HL-60/S4 (cell line): Measurements from ENCODE around the gene KRT33B.
"Not testable (repeated sequence)": the region's sequence is repeated elsewhere in the genome, so short reads cannot be mapped to it uniquely, and the experiment has no call there.

Experiments
- in situ Hi-C: fragments of 300-500 bp; cut with MboI; formaldehyde crosslinking; loops from 2 replicates; pipeline ENCODE4 v1.14.3; 2022; ENCODE audit warnings: low sequenced_read_pairs

KRT33B gene

GRCh38 chr17:41394254-41394996 lies 24.8 kb upstream of the KRT33B start:
- in situ Hi-C loops: no loop called here

GRCh38 chr17:41393826-41394225 lies 24.2 kb upstream of the KRT33B start:
- in situ Hi-C loops: no loop called here

DNA sequence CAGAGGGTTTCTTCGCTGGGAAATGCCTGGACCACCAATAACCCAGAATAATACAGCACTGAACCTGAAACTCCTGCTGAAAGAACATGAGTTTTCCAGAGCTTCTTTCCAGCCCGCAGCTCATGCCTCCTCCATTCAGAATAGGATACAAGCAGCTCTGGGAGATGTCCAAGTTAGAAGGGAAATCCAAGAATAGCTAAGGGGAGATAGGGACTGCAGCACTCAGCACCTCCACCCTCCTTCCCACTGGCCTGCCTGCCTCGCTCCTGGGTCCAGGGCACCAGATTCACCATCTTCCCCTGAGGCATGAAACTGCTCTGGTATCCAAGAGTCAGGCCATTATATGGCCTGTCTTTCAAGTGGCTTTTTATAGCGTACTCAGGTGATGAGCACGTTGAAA lies 23.7 kb upstream of the KRT33B start:
- in situ Hi-C loops: no loop called here

DNA sequence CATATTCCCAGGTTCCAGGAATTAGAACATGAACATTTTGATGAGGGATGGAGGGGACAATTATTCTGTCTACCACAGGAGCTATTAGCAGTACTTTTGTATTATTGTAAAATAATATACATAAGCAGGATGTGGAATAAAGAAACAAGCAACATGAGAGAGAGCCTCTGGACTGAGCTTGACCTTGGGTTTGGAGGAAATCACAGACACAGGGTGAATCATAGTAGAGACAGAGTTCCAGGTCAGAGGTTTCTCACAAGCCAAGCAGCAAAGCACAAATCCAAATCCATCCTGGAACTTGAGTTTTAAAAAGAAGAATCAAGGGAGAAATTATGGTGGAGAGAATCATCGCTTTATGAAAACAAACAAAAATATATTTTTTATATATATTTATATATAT lies 22.7 kb upstream of the KRT33B start:
- in situ Hi-C loops: no loop called here

- in situ Hi-C loops: no loop called here
These were observed 21.9 kb upstream of the KRT33B start for GRCh38 chr17:41391535-41391934.

DNA sequence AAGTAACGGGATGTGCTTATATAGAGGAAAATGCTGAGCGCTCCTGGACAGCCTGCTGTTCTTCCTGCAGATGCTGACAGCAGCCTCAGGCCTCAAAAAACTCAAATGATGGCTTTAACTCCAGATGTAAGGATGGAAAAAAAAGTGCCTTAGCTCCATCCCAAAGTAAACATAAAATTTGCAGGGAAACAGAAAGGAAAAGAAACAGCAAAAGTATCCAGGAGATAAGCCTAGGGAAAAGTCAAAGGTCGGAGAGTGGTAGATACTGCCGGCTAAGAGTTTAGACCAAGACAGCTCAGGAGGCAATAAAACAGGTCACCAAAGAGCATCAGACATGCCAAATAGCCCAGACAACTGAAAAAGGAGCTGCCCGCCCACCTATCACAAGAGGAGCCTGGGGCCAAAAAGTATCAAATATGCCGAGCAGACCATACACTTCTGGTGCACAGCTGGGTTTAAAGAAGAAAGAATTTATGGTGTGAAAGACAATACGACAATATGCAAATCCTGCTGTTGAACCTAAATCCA lies 20.9 kb upstream of the KRT33B start:
- in situ Hi-C loops: no loop called here

DNA sequence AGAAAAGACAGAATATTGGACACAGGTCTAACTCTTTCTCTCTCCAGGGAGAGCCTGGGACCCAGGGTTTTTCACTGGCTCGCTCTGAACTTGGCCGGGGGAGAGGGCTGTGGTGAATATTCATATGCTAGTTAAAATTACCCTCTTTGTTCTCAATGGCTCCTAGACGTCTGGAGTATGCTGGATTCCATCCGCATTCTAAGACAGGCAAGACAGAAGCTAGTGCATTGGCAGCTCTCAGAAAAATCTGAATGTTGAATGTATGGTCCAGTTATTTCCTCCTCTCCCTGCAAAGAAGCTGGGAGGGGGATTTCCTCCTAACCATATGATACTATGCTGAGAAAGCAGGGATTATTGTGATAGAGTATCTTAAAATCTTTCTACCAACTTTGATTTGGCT lies 18.1 kb upstream of the KRT33B start:
- in situ Hi-C loops: no loop called here

GRCh38 chr17:41386227-41386626 lies 16.6 kb upstream of the KRT33B start:
- in situ Hi-C loops: no loop called here

- in situ Hi-C loops: no loop called here
These were observed 14.1 kb upstream of the KRT33B start for GRCh38 chr17:41383690-41384089.

DNA sequence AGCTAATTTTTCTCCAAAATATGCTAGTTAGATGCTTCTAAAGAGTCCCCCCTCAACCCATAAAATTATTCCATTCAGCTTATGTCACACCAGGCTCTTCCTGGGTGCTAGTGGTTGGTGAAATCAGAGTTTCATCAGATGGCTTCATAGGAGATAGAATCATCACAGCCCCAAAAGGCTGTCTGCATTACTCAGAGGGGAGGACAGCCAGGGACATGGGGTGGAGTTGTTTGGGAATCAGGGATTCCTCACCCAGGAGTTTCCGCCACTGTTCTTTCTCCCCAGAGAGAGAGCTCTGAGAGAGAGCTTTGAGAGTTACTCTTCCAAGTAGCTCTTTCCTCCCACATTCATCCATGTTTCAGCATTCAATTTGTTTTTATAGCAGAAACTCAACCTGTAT lies 12.8 kb upstream of the KRT33B start:
- in situ Hi-C loops: no loop called here

DNA sequence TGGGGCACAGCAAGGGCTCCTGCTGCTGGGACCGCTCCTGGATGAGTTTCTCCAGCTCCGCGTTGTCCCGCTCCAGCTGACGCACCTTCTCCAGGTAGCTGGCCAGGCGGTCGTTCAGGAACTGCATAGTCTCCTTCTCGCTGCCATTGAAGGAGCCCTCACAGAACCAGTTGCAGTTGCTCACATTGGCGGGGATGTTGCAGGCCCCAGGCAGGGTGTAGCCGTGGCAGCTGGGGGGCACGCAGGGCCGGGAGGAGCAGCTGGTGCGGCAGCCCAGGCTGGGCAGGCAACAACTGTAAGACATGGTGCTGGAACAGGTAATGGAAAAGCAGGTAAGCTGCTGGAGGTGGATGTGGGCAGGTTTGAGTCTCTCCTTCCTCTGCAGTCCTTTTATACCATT lies 12.3 kb upstream of the KRT33B start, which contains the start of gene KRT34:
TSS of gene KRT34 (minus strand) at position 364 of the 400 bp plus-strand sequence. CDS start at position 304, 60 bp downstream.
- in situ Hi-C loops: not testable (repeated sequence)

GRCh38 chr17:41380091-41380490 lies 10.5 kb upstream of the KRT33B start:
- in situ Hi-C loops: not testable (repeated sequence)

GRCh38 chr17:41377546-41377945 lies 7.9 kb upstream of the KRT33B start:
- in situ Hi-C loops: no loop called here

DNA sequence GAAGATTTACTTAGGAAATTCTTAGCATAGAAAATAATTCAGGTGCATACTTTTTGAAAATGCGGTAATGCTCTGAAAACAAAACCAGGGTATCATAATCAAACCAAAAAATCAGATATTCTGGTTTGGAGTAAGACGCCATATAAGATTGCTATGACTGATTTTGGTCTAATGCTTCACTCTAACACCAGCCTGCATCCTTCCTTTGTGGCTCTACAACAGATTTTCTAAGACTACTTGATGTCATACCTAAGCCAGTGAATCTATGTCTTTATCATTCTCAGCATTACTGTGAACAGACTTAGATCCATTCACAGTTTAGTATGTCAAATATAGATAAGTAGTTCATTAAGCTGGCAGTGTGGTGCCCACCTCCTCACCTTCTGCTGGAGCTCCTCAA lies 590 bp downstream of the KRT33B start:
- in situ Hi-C loops: no loop called here

GRCh38 chr17:41367426-41368075 lies 2.1 kb downstream of the KRT33B start:
- in situ Hi-C loops: no loop called here

DNA sequence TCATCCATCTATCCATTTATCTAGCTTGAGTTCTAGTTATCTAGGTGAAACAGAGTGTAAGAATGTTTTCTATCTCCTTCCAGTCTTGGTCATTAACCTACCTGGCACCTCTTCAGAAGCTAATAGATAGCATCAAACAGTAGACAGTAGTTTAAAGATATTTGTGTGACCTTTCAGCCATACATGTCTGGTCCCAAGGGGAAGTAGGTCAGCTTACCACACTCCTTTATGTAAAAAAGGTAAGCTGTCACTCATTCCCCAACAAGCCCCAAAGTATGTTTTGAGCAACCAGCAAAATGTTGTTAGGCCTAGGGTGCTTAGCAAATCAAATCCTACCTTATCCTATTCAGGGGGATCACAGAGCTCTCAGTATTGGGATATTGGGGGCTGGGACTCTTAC lies 3.5 kb downstream of the KRT33B start:
- in situ Hi-C loops: no loop called here

DNA sequence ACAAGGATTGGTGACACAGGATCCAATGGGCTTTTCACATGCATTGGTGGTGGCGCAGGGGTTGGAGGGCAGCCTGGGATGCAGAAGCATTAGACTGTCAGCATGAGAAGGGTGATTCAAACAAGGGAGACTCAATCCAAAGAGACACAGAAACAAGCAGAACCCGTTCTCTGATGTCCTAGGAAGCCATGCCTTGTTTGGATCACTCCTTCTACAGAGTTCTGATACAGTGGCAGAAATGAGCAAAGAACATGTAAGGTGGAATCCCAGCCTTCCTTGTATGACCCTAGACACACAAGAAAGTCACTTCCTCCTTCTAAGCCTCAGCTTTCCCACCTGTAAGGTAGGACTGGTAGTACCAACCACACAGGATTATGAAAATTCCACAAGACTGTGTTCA lies 5.7 kb downstream of the KRT33B start:
- in situ Hi-C loops: no loop called here

DNA sequence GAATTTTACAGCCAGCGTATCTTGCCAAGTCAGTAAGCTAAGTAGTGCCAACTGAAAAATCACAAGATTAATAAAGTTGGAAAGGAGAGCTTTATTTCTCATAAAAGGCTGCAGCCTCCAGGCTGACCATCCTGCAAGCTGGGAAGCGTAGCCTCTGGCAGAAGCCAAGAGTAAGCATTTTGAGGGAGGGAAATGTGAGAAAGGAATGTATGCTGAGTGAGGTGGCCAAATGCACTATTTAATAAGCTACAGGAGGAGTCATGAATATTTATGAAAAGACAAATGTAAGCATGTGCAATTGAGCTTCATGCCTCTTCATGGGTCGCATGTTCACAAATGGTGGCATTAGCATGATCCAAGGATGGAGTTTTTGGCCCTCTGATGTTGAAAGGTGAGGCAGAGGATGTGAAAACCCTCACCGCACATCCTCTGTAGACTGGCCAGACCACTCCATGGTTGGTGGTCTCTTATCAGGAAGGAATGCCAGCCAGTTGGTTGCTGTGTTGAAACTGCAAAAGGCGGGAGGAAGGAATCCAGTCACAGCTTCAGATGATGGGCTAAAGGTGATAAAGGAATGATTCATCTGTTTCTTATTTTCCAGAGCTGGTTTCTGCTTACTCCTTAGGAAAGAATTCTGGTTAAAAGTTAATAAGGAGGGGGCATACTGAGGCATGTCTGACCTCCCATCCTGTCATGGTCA lies 9.2 kb downstream of the KRT33B start:
- in situ Hi-C loops: no loop called here

GRCh38 chr17:41354536-41354935 lies 15.1 kb downstream of the KRT33B start:
- in situ Hi-C loops: no loop called here

GRCh38 chr17:41352597-41353366 lies 16.8 kb downstream of the KRT33B start:
- in situ Hi-C loops: no loop called here

DNA sequence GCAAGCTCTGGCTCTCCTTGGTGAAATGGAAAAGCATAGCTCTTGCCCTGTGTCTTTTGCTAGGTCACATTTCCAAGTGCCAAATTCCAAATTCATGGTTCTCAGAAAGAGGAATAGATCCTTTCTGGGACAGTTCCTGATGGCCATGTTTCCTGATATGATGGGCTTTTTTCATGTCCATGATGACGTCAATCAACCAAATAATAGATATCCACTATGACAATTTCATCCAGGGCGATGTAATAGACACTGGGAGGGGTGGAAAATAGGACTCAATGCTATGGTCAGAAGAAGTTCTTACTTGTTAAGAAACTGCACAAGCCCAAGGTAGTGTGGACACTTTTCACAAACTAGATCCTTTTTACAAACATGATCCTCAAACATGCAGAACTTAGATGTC lies 18.4 kb downstream of the KRT33B start:
- in situ Hi-C loops: no loop called here
